HepG2 (cell line): Measurements from ENCODE around the gene TNFAIP2. TPM values are rescaled to one million over a fixed set of nuclear protein-coding genes. Genes with fewer than 3 reads are reported as not detected.
A peak's percentile ranks its signal among the peaks of the same experiment; 100 is the strongest.

ENCODE experiments used
- AGO1 ChIP-seq: fragments of 200-400 bp; formaldehyde crosslinking; IDR thresholded peaks from 2 replicates; pipeline ENCODE4 v1.6.1; 2017; ENCODE audit warnings: mild to moderate bottlenecking, low read depth, low read length, moderate library complexity; ENCODE audit not compliant: poor library complexity, severe bottlenecking
- ARNT ChIP-seq: fragments of 450-650 bp; IDR thresholded peaks from 2 replicates; pipeline ENCODE4 v1.6.1; 2017
- BRCA1 ChIP-seq: sonication (generic); formaldehyde crosslinking; IDR thresholded peaks from 2 replicates; pipeline ENCODE4 v1.4.0; 2020; ENCODE audit warnings: missing genetic modification reagents
- CAMTA2 ChIP-seq: sonication (generic); formaldehyde crosslinking; IDR thresholded peaks from 2 replicates; pipeline ENCODE4 v1.4.0; 2020; ENCODE audit warnings: mild to moderate bottlenecking, missing genetic modification reagents, borderline replicate concordance
- GATAD2A ChIP-seq: IDR thresholded peaks from 2 replicates; pipeline ENCODE4 v1.6.1; 2016
- IKZF4 ChIP-seq: sonication (generic); formaldehyde crosslinking; IDR thresholded peaks from 2 replicates; pipeline ENCODE4 v1.5.1; 2020; ENCODE audit warnings: borderline replicate concordance, mild to moderate bottlenecking, low read depth, missing genetic modification reagents; ENCODE audit errors: not compliant biosample characterization
- RAD21 ChIP-seq: fragments of 450-650 bp; formaldehyde crosslinking; IDR thresholded peaks from 2 replicates; pipeline ENCODE4 v1.5.0; 2020; ENCODE audit warnings: mild to moderate bottlenecking
- SCMH1 ChIP-seq: sonication (generic); formaldehyde crosslinking; IDR thresholded peaks from 2 replicates; pipeline ENCODE4 v1.9.0; 2021; ENCODE audit warnings: missing genetic modification reagents, mild to moderate bottlenecking, borderline replicate concordance
- SKI ChIP-seq: fragments of 450-650 bp; IDR thresholded peaks from one replicate; pipeline ENCODE4 v1.6.1; 2018; ENCODE audit warnings: mild to moderate bottlenecking; ENCODE audit not compliant: partially characterized antibody
- SPEN ChIP-seq: sonication (generic); formaldehyde crosslinking; IDR thresholded peaks from 2 replicates; pipeline ENCODE4 v1.5.1; 2020; ENCODE audit warnings: low read depth, mild to moderate bottlenecking, missing genetic modification reagents
- TCF12 ChIP-seq, 2 experiments: fragments of 450-650 bp in 1 of 2; sonication (generic) in 1 of 2; formaldehyde crosslinking in 1 of 2; IDR thresholded peaks; 2 replicates each; pipeline versions ENCODE4 v1.6.1 to v1.8.0; 2017 to 2022; ENCODE audit warnings: antibody characterized with exemption in 1 of 2, mild to moderate bottlenecking in 1 of 2, missing genetic modification reagents in 1 of 2, moderate library complexity in 1 of 2
- XBP1 ChIP-seq: sonication (generic); formaldehyde crosslinking; IDR thresholded peaks from 2 replicates; pipeline ENCODE4 v1.5.0; 2020; ENCODE audit warnings: missing genetic modification reagents
- ZNF234 ChIP-seq: sonication (generic); formaldehyde crosslinking; conservative IDR thresholded peaks from 2 replicates; pipeline ENCODE4 v1.5.1; 2020; ENCODE audit warnings: mild to moderate bottlenecking, missing genetic modification reagents
- ZNF317 ChIP-seq: sonication (generic); formaldehyde crosslinking; IDR thresholded peaks from 2 replicates; pipeline ENCODE4 v1.5.0; 2020; ENCODE audit warnings: mild to moderate bottlenecking, missing genetic modification reagents
- polyA plus RNA-seq, 8 experiments: library from polyadenylated mRNA; depleted of rRNA in 3 of 8; stranded (reverse) in 7 of 8; unstranded in 1 of 8; fragments of >200 nt; fragmentation: Illumina TruSeq in 4 of 8; extraction: Trizol in 4 of 8; gene quantifications; 2 replicates each; pipeline versions ENCODE4 v1.2.1 to v1.2.3, GENCODE V29; 2011 to 2016; ENCODE audit warnings: low read depth in 4 of 8, missing spikeins in 1 of 8, mixed read lengths in 1 of 8; ENCODE audit not compliant: insufficient read depth in 1 of 8
- total RNA-seq, 5 experiments: library from RNA; depleted of rRNA; stranded (reverse); fragments of >200 nt; fragmentation: Illumina TruSeq; extraction: Trizol; gene quantifications; 2 replicates each; pipeline ENCODE4 v1.2.3, GENCODE V29; 2016; ENCODE audit warnings: low read depth in 1 of 5
- TF ChIP-seq, protein P1 (sequence below): sonication (generic); formaldehyde crosslinking; IDR thresholded peaks from 2 replicates; pipeline ENCODE4 v1.5.1; 2020; ENCODE audit warnings: mild to moderate bottlenecking, missing genetic modification reagents, borderline replicate concordance
- TF ChIP-seq, protein P2 (sequence below): sonication (generic); formaldehyde crosslinking; IDR thresholded peaks from 2 replicates; pipeline ENCODE4 v1.5.0; 2020; ENCODE audit warnings: missing genetic modification reagents
- TF ChIP-seq, protein P3 (sequence below): sonication (generic); formaldehyde crosslinking; conservative IDR thresholded peaks from 2 replicates; pipeline ENCODE4 v1.4.0; 2020; ENCODE audit warnings: missing genetic modification reagents
- TF ChIP-seq, protein P4 (sequence below): sonication (generic); formaldehyde crosslinking; IDR thresholded peaks from 2 replicates; pipeline ENCODE4 v1.5.1; 2020; ENCODE audit warnings: missing genetic modification reagents, mild to moderate bottlenecking, borderline replicate concordance
- TF ChIP-seq, protein P5 (sequence below): sonication (generic); formaldehyde crosslinking; IDR thresholded peaks from 2 replicates; pipeline ENCODE4 v1.5.1; 2020; ENCODE audit warnings: missing genetic modification reagents, mild to moderate bottlenecking, borderline replicate concordance
- TF ChIP-seq, protein P6 (sequence below): sonication (generic); formaldehyde crosslinking; IDR thresholded peaks from 2 replicates; pipeline ENCODE4 v1.4.0; 2020; ENCODE audit warnings: mild to moderate bottlenecking, missing genetic modification reagents

Gene TNFAIP2
- total and polyA plus RNA-seq, 2 of the 13 experiments (the other 11 are each of a cell fraction or from before 2014, with no cell fraction given) = 0.46 to 1.5 TPM

DNA sequence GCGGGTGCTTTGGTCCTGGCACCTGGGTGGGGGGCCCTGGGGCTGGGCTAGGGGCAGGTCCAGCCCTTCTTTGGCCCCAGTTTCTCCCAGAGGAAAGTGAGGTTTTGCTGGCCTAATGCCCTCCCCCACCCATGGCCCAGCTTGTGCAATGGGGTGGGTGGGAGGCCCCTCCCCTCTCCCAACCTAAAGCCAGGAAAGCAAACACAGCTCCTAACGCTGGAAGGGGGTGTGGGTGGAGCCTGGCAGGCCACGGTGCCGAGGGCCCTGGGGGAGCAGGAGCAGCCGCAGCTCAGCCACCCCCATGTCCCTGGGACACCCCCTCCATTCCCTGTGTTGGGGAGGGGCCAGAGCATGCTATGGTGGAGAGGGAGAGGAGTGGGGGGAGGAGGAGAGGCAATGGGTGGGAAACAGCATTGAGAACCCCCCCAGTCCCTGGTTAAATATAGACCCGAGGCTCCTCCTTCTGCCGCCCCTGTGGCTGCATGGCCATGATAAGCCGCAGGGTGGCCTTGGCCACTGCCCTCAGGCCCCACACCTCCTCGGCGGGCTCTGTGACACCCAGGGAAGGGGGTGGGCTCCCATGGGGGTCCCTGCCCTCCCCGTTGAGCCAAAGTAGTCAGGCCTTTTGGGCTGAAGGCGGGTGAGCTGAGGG, 24.1 kb upstream of the TNFAIP2 start (continued):
- TF ChIP-seq XBP1 (no peak), SKI (peak; percentile 74), AGO1 (no peak), GATAD2A (peak; percentile 82), ZNF234 (CRISPR knock-in tag) (no peak), RAD21 (CRISPR knock-in tag) (peak; percentile 42; the same call in 1 of the 2 replicates), TCF12 (IDR thresholded peaks at IDR 0.05) (no peak), TCF12 (CRISPR knock-in tag; IDR thresholded peaks at IDR 0.05) (peak; percentile 94), ARNT (no peak), ZNF317 (peak; percentile 50; the same call in 1 of the 2 replicates), IKZF4 (CRISPR knock-in tag) (no peak), SCMH1 (CRISPR knock-in tag) (no peak), BRCA1 (no peak), SPEN (CRISPR knock-in tag) (peak; percentile 70), CAMTA2 (CRISPR knock-in tag) (no peak)
- TF ChIP-seq, protein P1, sequence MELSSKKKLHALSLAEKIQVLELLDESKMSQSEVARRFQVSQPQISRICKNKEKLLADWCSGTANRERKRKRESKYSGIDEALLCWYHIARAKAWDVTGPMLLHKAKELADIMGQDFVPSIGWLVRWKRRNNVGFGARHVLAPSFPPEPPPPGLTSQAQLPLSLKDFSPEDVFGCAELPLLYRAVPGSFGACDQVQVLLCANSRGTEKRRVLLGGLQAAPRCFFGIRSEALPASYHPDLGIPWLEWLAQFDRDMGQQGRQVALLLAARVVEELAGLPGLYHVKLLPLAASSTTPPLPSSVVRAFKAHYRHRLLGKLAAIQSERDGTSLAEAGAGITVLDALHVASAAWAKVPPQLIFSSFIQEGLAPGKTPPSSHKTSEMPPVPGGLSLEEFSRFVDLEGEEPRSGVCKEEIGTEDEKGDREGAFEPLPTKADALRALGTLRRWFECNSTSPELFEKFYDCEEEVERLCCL (CRISPR knock-in tag) = no peak
- TF ChIP-seq, protein P2, sequence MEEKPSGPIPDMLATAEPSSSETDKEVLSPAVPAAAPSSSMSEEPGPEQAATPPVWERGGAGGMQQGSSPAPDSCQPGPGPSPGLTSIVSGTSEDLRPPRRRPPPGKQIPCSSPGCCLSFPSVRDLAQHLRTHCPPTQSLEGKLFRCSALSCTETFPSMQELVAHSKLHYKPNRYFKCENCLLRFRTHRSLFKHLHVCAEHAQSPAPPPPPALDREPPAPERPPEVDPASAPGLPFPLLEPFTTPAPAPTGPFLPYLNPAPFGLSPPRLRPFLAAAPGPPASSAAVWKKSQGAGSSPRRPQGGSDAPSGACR (CRISPR knock-in tag) = peak; percentile 73; the same call in 1 of the 2 replicates
- TF ChIP-seq, protein P3, sequence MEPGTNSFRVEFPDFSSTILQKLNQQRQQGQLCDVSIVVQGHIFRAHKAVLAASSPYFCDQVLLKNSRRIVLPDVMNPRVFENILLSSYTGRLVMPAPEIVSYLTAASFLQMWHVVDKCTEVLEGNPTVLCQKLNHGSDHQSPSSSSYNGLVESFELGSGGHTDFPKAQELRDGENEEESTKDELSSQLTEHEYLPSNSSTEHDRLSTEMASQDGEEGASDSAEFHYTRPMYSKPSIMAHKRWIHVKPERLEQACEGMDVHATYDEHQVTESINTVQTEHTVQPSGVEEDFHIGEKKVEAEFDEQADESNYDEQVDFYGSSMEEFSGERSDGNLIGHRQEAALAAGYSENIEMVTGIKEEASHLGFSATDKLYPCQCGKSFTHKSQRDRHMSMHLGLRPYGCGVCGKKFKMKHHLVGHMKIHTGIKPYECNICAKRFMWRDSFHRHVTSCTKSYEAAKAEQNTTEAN = peak; percentile 78; the same call in 1 of the 2 replicates
- TF ChIP-seq, protein P4, sequence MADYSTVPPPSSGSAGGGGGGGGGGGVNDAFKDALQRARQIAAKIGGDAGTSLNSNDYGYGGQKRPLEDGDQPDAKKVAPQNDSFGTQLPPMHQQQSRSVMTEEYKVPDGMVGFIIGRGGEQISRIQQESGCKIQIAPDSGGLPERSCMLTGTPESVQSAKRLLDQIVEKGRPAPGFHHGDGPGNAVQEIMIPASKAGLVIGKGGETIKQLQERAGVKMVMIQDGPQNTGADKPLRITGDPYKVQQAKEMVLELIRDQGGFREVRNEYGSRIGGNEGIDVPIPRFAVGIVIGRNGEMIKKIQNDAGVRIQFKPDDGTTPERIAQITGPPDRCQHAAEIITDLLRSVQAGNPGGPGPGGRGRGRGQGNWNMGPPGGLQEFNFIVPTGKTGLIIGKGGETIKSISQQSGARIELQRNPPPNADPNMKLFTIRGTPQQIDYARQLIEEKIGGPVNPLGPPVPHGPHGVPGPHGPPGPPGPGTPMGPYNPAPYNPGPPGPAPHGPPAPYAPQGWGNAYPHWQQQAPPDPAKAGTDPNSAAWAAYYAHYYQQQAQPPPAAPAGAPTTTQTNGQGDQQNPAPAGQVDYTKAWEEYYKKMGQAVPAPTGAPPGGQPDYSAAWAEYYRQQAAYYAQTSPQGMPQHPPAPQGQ (CRISPR knock-in tag) = no peak
- TF ChIP-seq, protein P5, sequence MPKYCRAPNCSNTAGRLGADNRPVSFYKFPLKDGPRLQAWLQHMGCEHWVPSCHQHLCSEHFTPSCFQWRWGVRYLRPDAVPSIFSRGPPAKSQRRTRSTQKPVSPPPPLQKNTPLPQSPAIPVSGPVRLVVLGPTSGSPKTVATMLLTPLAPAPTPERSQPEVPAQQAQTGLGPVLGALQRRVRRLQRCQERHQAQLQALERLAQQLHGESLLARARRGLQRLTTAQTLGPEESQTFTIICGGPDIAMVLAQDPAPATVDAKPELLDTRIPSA (CRISPR knock-in tag) = no peak
- TF ChIP-seq, protein P6, sequence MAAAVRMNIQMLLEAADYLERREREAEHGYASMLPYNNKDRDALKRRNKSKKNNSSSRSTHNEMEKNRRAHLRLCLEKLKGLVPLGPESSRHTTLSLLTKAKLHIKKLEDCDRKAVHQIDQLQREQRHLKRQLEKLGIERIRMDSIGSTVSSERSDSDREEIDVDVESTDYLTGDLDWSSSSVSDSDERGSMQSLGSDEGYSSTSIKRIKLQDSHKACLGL (CRISPR knock-in tag) = no peak; the same call in 1 of the 2 replicates
